Measurements from ENCODE around the gene TMEM74B.

Gene TMEM74B

GRCh38 chr20:1190847-1191246, 6.1 kb upstream of the TMEM74B start:
- DNase-seq = no peak
- no peaks in the 10 kb centered on the region for H3K36me3 ChIP-seq (replicated peaks)
- no peak overlapping the region for H3K4me3 ChIP-seq (ENCODE audit: low read depth, low read length)
- no peak overlapping the region for H3K27ac ChIP-seq
- TF ChIP-seq CTCF (IDR thresholded peaks at IDR 0.05; ENCODE audit: low read depth, low read length, missing control alignments) = no peak
- H3K27me3 ChIP-seq (replicated peaks) = peaks cover 7% of the 10 kb centered on the region
- in situ Hi-C loops (cut with HindIII; ENCODE audit: low pct_ligation_motif_present, low sequenced_read_pairs) = no loop called here

- H3K4me3 ChIP-seq (ENCODE audit: low read depth, low read length) = no peak overlapping the region
- in situ Hi-C loops (cut with HindIII; ENCODE audit: low pct_ligation_motif_present, low sequenced_read_pairs) = no loop called here
- no peak overlapping the region for H3K27ac ChIP-seq
- TF ChIP-seq CTCF (IDR thresholded peaks at IDR 0.05; ENCODE audit: low read depth, low read length, missing control alignments) = no peak
- H3K27me3 ChIP-seq (replicated peaks) = peaks cover 11% of the 10 kb centered on the region
- no peak for DNase-seq
- H3K36me3 ChIP-seq (replicated peaks) = no peaks in the 10 kb centered on the region
Measured at GRCh38 chr20:1189827-1190226, 5.0 kb upstream of the TMEM74B start.

- no peak for TF ChIP-seq CTCF (IDR thresholded peaks at IDR 0.05; ENCODE audit: low read depth, low read length, missing control alignments)
- Histone ChIP-seq H3K4me3 (ENCODE audit: low read depth, low read length) (no peak overlapping the region), H3K36me3 (replicated peaks) (no peaks in the 10 kb centered on the region), H3K27ac (no peak overlapping the region), H3K27me3 (replicated peaks) (peaks cover 21% of the 10 kb centered on the region)
- no peak for DNase-seq
- in situ Hi-C loops (cut with HindIII; ENCODE audit: low pct_ligation_motif_present, low sequenced_read_pairs) = no loop called here
Measured at GRCh38 chr20:1188347-1188746, 3.6 kb upstream of the TMEM74B start.

GRCh38 chr20:1187605-1188171, 2.9 kb upstream of the TMEM74B start:
- Histone ChIP-seq H3K4me3 (ENCODE audit: low read depth, low read length) (no peak overlapping the region), H3K36me3 (replicated peaks) (no peaks in the 10 kb centered on the region), H3K27me3 (replicated peaks) (peaks cover 23% of the 10 kb centered on the region), H3K27ac (no peak overlapping the region)
- DNase-seq = no peak
- no peak for TF ChIP-seq CTCF (IDR thresholded peaks at IDR 0.05; ENCODE audit: low read depth, low read length, missing control alignments)
- in situ Hi-C loops (cut with HindIII; ENCODE audit: low pct_ligation_motif_present, low sequenced_read_pairs) = no loop called here

- H3K27me3 ChIP-seq (replicated peaks) = peaks cover 23% of the 10 kb centered on the region
- in situ Hi-C loops (cut with HindIII; ENCODE audit: low pct_ligation_motif_present, low sequenced_read_pairs) = no loop called here
- DNase-seq = no peak
- no peaks in the 10 kb centered on the region for H3K36me3 ChIP-seq (replicated peaks)
- H3K27ac ChIP-seq = no peak overlapping the region
- no peak for TF ChIP-seq CTCF (IDR thresholded peaks at IDR 0.05; ENCODE audit: low read depth, low read length, missing control alignments)
- no peak overlapping the region for H3K4me3 ChIP-seq (ENCODE audit: low read depth, low read length)
Measured at GRCh38 chr20:1186367-1186991, 1.7 kb upstream of the TMEM74B start.
